Measurements from ENCODE around the gene WDR45. TPM values are rescaled to one million over a fixed set of nuclear protein-coding genes. Genes with fewer than 3 reads are reported as not detected.
A peak's percentile ranks its signal among the peaks of the same experiment; 100 is the strongest.
"Not testable (repeated sequence)": the region's sequence is repeated elsewhere in the genome, so short reads cannot be mapped to it uniquely, and the experiment has no call there.

The WDR45 gene
- total RNA-seq (2014; rRNA removed; shearing (Covaris generic)) = 85.0 and 104 TPM in 2 replicates
- polyA plus RNA-seq (2014; cell fraction: nucleus; rRNA removed) = 123 and 175 TPM in 2 replicates

DNA sequence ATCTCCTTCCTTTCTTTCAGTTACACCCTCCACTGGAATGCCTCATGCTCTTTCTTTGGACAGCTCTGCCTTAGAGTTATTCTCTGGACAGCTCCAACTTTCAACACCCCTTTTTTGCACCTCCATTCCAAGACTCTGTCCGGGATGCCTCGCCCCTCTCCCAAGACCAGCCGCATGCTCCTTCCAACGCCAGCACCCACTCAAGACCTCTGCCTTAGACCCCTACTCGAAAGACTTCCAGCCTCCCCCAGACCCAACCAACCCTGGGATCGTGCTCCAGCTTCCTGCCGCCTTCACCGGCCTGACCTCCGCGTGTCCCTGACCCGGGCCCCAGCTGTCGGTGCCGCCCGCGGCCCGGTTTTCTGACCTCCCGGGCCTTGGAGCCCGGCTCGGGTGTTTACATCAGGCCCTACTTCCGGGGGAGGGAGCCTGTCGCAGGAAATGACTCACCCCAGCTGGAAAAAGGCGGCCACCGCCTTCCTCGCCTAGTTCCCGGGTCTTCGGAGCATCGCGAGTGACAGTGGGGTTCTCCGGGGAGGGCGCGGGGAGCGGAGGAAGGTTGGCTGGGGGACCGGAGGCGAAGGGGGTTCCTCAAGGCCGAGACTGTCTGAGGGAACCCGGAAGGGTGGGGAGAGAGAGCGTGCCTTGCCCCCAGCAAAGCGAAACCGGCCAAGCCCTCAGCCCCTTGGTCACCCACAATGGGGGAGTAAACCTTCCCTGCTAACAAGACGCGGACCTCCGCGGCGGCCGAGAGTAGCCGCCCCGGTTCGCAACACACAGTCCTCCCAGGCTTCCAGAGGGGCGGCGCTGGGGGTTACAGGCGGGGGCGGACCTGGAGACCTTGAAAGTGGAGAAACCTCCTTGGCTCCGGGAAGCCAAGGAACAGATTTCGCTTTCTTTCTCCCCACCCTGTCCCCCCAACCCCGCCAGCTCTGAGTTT is at the start of gene WDR45:
Gene WDR45 (minus strand): TSS at position 399 of the 940 bp plus-strand sequence. CDS start 1,792 bp downstream, outside the sequence.
- DNase-seq (ENCODE audit: extremely low read depth, low read depth) = peak; percentile 59

DNA sequence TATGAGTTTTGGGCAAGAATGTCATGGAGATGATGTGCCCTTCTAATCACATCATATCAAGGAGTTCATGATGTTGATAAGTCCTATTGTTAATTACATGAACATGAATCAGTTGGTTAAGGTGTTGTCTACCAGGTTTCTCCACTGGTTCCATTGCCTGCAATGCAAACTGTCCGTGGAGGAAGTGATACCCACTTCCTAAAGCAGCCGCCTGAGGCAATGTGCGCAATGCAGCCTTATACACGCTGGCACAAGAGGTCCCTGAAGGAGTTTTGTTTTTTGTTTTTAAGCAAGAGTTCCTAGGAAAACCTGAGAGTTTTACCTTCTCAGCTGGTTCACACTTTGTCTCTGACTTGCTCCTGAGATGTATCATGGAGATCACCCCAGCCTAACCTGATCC is 49.7 kb upstream of the WDR45 start:
- no peak for DNase-seq (ENCODE audit: extremely low read depth, low read depth)

- DNase-seq (ENCODE audit: extremely low read depth, low read depth) = not testable (repeated sequence)
These were observed 48.1 kb upstream of the WDR45 start for GRCh38 chrX:49127742-49128258.

GRCh38 chrX:49122499-49122898 is 42.8 kb upstream of the WDR45 start:
- DNase-seq (ENCODE audit: extremely low read depth, low read depth) = no peak

- no peak for DNase-seq (ENCODE audit: extremely low read depth, low read depth)
These were observed 40.4 kb upstream of the WDR45 start for GRCh38 chrX:49120091-49120490.

DNA sequence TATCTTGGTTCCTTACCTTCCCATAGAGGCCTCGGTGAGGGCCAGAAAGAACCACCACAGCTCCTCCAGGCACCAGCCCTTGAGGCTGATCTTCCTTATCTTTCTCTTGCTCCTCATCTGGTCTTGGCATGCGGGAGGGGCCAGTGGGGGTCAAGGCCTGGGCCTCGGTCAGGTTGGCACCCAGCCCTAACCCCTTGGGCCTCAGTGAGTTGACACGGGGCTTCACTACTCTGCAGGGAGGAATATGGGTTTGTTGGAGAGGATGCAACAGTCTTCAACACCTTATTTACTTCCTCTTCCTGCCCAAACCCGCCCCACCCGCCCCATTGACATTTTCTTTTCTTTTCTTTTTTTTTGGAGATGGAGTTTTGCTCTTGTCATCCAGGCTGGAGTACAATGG is 37.9 kb upstream of the WDR45 start:
- no peak for DNase-seq (ENCODE audit: extremely low read depth, low read depth)

DNA sequence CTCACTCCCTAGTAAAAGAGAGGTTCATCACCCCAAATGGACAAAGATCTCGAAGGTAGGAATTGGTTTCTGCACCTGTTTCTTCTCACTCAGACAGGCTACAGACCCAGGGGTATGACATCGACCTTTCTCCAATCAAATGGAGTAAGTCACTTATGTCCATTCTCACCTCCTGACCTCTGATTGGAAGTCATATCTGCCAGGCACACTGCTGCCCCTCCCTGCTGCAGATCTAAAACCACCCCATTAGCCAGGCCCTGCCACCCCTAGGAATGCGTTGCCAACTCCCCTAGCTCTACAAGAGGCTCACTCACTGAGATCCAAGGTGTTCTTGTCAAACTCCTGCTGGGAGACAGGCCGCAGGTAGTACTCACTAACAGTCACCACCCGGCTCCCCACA is 37.0 kb upstream of the WDR45 start:
- DNase-seq (ENCODE audit: extremely low read depth, low read depth) = no peak

- no peak for DNase-seq (ENCODE audit: extremely low read depth, low read depth)
These were observed 36.4 kb upstream of the WDR45 start for GRCh38 chrX:49116076-49116475.

DNA sequence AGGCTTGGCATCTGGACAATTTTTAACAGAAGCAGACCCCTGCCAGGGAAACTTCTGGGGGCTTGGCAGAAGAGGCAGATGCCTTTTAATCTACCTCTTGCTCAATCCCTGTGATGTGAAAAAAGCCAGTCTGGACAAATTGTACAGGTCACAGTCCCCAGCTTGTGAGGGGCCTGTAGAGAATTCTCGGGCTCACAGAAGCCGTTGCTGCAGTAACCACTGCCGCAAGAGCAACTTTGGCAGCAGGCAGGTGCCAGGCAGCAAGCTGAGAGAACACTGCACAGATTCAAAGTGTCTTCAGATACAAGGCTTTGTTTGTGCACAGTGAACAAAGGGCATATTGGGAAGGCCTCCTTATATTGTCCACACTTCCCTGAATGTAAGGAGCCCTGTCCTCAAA is 32.1 kb upstream of the WDR45 start:
- DNase-seq (ENCODE audit: extremely low read depth, low read depth) = no peak

DNA sequence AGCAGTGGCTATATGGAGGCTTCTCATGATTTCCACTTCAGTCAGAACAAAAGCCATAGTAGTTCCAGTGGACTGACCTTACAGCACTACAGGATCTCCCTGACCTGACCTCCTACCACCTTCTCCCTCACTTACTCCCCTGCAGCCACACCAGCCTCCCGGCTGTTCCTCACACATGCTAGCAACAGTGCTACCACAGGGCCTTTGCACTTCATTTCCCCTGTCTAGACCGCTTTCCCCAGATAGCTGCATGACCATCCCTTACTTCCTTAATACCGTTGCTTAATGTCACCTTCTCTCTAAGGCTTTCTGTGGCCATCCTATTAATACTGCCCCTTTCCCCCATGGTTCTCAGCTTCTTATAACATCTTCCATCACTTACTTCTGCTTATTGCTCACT is 30.7 kb upstream of the WDR45 start:
- no peak for DNase-seq (ENCODE audit: extremely low read depth, low read depth)

DNA sequence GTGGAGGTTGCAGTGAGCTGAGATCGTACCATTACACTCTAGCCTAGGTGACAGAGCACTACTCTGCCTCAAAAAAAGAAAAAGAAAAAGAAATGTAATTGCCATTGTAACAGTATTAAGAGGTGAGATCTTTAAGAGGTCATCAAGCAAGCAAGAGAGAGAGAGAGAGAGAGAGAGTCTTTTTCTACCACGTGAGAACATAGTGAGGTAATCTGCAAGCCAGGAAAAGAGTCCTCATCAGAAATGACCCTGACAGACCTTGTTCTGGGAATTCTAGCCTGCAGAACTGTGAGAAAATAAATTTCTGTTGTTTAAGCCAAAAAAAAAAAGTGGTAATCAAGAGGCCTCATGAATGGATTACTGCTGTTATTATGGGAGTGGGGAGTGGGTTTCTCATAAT is 29.0 kb upstream of the WDR45 start:
- DNase-seq (ENCODE audit: extremely low read depth, low read depth) = no peak

DNA sequence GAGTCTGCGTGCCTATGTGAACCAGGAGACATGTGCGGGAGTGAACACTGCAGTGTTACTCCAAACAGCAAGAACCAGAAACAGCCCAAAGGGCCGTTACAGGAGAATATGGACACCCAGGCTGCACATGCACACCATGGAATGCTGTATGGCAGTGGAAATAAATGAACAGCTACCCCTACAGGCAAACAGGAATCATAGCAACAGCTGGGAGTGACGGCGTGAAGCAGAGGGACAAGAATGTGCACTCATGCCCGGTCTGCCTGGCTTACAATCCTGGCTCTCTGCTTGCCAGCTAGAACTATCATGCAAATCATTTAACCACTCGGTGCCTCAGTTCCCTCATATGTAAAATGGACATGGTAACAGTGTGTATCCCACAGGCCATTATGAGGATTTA is 27.2 kb upstream of the WDR45 start:
- DNase-seq (ENCODE audit: extremely low read depth, low read depth) = peak; percentile 41

DNA sequence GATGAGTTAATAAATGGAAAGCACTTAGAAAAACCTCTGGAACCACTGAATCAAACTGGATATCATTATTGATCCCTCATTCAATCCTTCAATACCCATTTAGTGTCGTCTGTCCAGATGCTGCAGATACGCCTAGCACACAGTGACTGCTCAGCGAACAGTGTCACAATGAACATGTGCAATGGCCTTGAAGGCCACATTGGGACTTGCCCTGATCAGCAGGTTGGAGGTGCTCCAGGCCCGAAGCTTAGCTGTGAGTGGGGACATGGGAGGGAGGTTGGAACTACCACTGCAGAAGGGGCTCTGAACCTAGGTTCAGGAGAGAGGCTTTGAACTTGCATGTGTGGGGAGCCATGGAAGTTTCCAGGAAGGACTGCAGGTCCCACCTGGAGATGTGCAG is 26.6 kb upstream of the WDR45 start:
- DNase-seq (ENCODE audit: extremely low read depth, low read depth) = no peak

GRCh38 chrX:49103637-49104036 is 23.9 kb upstream of the WDR45 start:
- DNase-seq (ENCODE audit: extremely low read depth, low read depth) = no peak

- DNase-seq (ENCODE audit: extremely low read depth, low read depth) = no peak
These were observed 22.5 kb upstream of the WDR45 start for GRCh38 chrX:49102190-49102589.

GRCh38 chrX:49101629-49101984 is 21.9 kb upstream of the WDR45 start:
- no peak for DNase-seq (ENCODE audit: extremely low read depth, low read depth)

GRCh38 chrX:49100704-49101628 is 21.3 kb upstream of the WDR45 start:
- peak; percentile 93 for DNase-seq (ENCODE audit: extremely low read depth, low read depth)

GRCh38 chrX:49096419-49096818 is 16.7 kb upstream of the WDR45 start:
- DNase-seq (ENCODE audit: extremely low read depth, low read depth) = no peak

- no peak for DNase-seq (ENCODE audit: extremely low read depth, low read depth)
These were observed 9.9 kb upstream of the WDR45 start for GRCh38 chrX:49089553-49089952.

- no peak for DNase-seq (ENCODE audit: extremely low read depth, low read depth)
These were observed 2.7 kb upstream of the WDR45 start for GRCh38 chrX:49082271-49082871.

DNA sequence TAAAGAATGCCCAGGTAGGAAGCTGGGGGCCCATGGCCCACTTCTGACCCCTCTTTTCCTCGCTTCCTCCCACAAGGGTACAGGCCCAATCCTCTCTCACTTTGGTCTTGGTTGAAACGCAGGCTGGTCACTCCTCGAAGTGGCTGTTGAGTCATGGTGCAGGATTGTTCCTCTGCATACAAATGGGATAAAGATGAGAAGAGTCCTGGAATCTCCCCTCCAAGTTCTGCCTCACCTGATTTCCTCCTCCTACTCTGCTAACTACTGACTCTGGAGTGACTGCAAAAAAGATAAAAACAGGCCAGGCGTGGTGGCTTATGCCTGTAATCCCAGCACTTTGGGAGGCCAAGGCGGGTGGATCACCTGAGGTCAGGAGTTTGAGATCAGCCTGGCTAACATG is 1.7 kb downstream of the WDR45 start:
- no peak for DNase-seq (ENCODE audit: extremely low read depth, low read depth)

All from NCI-H460 (cell line).